HEK293T (cell line): ENCODE measurements around the gene RIPK3.

ENCODE experiments used
- FOXA1 ChIP-seq: fragments of 450-650 bp; IDR thresholded peaks from 2 replicates; pipeline ENCODE4 v1.6.1; 2016; ENCODE audit warnings: mild to moderate bottlenecking
- L3MBTL2 ChIP-seq: fragments of 450-650 bp; conservative IDR thresholded peaks from 2 replicates; pipeline ENCODE4 v1.6.1; 2016; ENCODE audit warnings: mild to moderate bottlenecking
- SUZ12 ChIP-seq: fragments of 450-650 bp; IDR thresholded peaks from 2 replicates; pipeline ENCODE4 v1.6.1; 2016; ENCODE audit warnings: mild to moderate bottlenecking
- TARDBP ChIP-seq: fragments of 450-650 bp; IDR thresholded peaks from 2 replicates; pipeline ENCODE4 v1.6.1; 2016

- TF ChIP-seq FOXA1 (no peak), TARDBP (no peak), SUZ12 (no peak), L3MBTL2 (no peak)
Measured at GRCh38 chr14:24353559-24354481, 14.0 kb upstream of the RIPK3 start.
